B cell (primary cell): ENCODE results near the gene DDIT4.

Experiments used
- EZH2 ChIP-seq: IDR thresholded peaks from 2 replicates; pipeline ENCODE4 v1.6.1; 2012; ENCODE audit warnings: borderline replicate concordance, low read depth, mild to moderate bottlenecking, moderate library complexity, low read length; ENCODE audit not compliant: insufficient read depth, poor library complexity, severe bottlenecking
- TF ChIP-seq, protein P1 (sequence below): fragments of 200-600 bp; IDR thresholded peaks from one replicate; pipeline ENCODE4 v1.8.0; 2022; ENCODE audit warnings: antibody characterized with exemption, mild to moderate bottlenecking

GRCh38 chr10:72229261-72230251 is 44.2 kb upstream of the DDIT4 start:
- TF ChIP-seq, protein P1, sequence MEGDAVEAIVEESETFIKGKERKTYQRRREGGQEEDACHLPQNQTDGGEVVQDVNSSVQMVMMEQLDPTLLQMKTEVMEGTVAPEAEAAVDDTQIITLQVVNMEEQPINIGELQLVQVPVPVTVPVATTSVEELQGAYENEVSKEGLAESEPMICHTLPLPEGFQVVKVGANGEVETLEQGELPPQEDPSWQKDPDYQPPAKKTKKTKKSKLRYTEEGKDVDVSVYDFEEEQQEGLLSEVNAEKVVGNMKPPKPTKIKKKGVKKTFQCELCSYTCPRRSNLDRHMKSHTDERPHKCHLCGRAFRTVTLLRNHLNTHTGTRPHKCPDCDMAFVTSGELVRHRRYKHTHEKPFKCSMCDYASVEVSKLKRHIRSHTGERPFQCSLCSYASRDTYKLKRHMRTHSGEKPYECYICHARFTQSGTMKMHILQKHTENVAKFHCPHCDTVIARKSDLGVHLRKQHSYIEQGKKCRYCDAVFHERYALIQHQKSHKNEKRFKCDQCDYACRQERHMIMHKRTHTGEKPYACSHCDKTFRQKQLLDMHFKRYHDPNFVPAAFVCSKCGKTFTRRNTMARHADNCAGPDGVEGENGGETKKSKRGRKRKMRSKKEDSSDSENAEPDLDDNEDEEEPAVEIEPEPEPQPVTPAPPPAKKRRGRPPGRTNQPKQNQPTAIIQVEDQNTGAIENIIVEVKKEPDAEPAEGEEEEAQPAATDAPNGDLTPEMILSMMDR, result no peak
- TF ChIP-seq EZH2, result no peak
